ENCODE results near the gene RAB31.

DNA sequence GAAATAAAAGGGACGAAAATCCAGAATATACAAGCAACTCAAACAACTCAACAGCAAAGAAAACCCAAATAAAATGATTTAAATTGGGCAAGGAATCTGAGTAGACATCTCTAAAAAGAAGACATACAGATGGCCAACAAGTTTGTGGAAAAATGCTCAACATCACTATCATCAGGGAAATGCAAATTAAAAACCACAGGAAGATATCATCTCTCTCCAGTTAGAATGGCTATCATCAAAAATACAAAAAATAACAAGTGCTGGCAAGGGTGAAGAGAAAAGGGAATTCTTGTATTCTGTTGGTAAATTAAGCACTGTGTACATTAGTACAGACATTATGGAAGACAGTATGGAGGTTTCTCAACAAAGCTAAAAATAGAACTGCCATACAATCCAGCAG is 80.0 kb downstream of the RAB31 start:
- TF ChIP-seq, protein P1, sequence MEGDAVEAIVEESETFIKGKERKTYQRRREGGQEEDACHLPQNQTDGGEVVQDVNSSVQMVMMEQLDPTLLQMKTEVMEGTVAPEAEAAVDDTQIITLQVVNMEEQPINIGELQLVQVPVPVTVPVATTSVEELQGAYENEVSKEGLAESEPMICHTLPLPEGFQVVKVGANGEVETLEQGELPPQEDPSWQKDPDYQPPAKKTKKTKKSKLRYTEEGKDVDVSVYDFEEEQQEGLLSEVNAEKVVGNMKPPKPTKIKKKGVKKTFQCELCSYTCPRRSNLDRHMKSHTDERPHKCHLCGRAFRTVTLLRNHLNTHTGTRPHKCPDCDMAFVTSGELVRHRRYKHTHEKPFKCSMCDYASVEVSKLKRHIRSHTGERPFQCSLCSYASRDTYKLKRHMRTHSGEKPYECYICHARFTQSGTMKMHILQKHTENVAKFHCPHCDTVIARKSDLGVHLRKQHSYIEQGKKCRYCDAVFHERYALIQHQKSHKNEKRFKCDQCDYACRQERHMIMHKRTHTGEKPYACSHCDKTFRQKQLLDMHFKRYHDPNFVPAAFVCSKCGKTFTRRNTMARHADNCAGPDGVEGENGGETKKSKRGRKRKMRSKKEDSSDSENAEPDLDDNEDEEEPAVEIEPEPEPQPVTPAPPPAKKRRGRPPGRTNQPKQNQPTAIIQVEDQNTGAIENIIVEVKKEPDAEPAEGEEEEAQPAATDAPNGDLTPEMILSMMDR (IDR thresholded peaks at IDR 0.05) = no peak
- TF ChIP-seq POLR2A (IDR thresholded peaks at IDR 0.05) (no peak), POLR2AphosphoS5 (IDR thresholded peaks at IDR 0.05) (no peak)

All from breast epithelium (tissue), 3 donors.